Transverse colon (tissue), 4 donors: ENCODE measurements around the gene KAZN. TPM values are rescaled to one million over a fixed set of nuclear protein-coding genes. Genes with fewer than 3 reads are reported as not detected.

Experiments used
- DNase-seq: peaks from one replicate; pipeline ENCODE4 v3.0.0-alpha.2; 2019
- H3K27ac ChIP-seq, 4 donors: fragments of 200-600 bp; sonication (generic); 2 replicates each; pipeline ENCODE4 v1.5.1; 2016 to 2018; ENCODE audit warnings: inconsistent platforms in 4 of 4
- H3K27me3 ChIP-seq: fragments of 200-600 bp; sonication (generic); 2 replicates; pipeline ENCODE4 v1.5.1; 2017; ENCODE audit warnings: inconsistent platforms
- H3K36me3 ChIP-seq, 4 donors: fragments of 200-600 bp; sonication (generic); 2 replicates each; pipeline ENCODE4 v1.5.1; 2017 to 2019; ENCODE audit warnings: inconsistent platforms in 4 of 4
- H3K4me1 ChIP-seq, 4 donors: fragments of 200-600 bp; sonication (generic); 2 replicates each; pipeline ENCODE4 v1.5.1; 2017 to 2020; ENCODE audit warnings: inconsistent platforms in 4 of 4
- H3K4me3 ChIP-seq, 4 donors: fragments of 200-600 bp; sonication (generic); 1 replicate in 1 of 4; 2 replicates in 3 of 4; pipeline versions ENCODE4 v1.5.1 to v1.6.1; 2017 to 2019; ENCODE audit warnings: inconsistent platforms in 4 of 4
- H3K9me3 ChIP-seq, 2 donors: fragments of 200-600 bp; sonication (generic); 2 replicates each; pipeline ENCODE4 v1.5.1; 2017 to 2019; ENCODE audit warnings: inconsistent platforms in 2 of 2
- EP300 ChIP-seq: sonication (generic); formaldehyde crosslinking; IDR thresholded peaks from one replicate; pipeline ENCODE4 v1.6.1; 2017; ENCODE audit warnings: antibody characterized with exemption, low read depth
- POLR2A ChIP-seq: fragments of 450-650 bp; IDR thresholded peaks from one replicate; pipeline ENCODE4 v1.6.1; 2016; ENCODE audit warnings: antibody characterized with exemption, mild to moderate bottlenecking, moderate library complexity
- POLR2AphosphoS5 ChIP-seq, 3 donors: sonication (generic); formaldehyde crosslinking; IDR thresholded peaks; one replicate each; pipeline ENCODE4 v1.6.1; 2016; ENCODE audit warnings: antibody characterized with exemption in 3 of 3
- WGBS, 2 donors: methylation state at CpG; one replicate each; pipeline ENCODE4 v1.1.5; 2018; ENCODE audit warnings: low coverage in 1 of 2; 5-methylcytosine and 5-hydroxymethylcytosine counted together
- in situ Hi-C, 4 donors: fragments of 200-750 bp; cut with MboI; loops; one replicate each; pipeline versions ENCODE4 v1.15.0 to v1.15.1; 2017; ENCODE audit warnings: low sequenced_read_pairs in 3 of 4, low pct_ligation_motif_present in 1 of 4, low pct_unique_long_range_greater_than_20kb in 1 of 4
- intact Hi-C: fragments of 100-400 bp; cut with DNase I; formaldehyde crosslinking; loops from one replicate; pipeline ENCODE4 v1.15.1; 2023; ENCODE audit warnings: low total_unique reads
- total RNA-seq, 4 donors: library from RNA; depleted of rRNA; stranded (reverse); fragments of >200 nt; gene quantifications; one replicate each; pipeline ENCODE4 v1.1.0, GENCODE V29; 2016
- TF ChIP-seq, protein P1 (sequence below), 5 experiments: fragments of 200-600 bp in 3 of 5; fragments of 450-650 bp in 2 of 5; sonication (generic) in 3 of 5; IDR thresholded peaks; 1 replicate in 2 of 5; 2 replicates in 3 of 5; pipeline ENCODE4 v1.5.1; 2016 to 2017; ENCODE audit warnings: antibody characterized with exemption in 5 of 5, inconsistent platforms in 3 of 5, mild to moderate bottlenecking in 2 of 5, moderate library complexity in 1 of 5

KAZN gene
- total RNA-seq, 4 donors from 2014 or later, result 12.0 to 17.1 (median 16.2) TPM

DNA sequence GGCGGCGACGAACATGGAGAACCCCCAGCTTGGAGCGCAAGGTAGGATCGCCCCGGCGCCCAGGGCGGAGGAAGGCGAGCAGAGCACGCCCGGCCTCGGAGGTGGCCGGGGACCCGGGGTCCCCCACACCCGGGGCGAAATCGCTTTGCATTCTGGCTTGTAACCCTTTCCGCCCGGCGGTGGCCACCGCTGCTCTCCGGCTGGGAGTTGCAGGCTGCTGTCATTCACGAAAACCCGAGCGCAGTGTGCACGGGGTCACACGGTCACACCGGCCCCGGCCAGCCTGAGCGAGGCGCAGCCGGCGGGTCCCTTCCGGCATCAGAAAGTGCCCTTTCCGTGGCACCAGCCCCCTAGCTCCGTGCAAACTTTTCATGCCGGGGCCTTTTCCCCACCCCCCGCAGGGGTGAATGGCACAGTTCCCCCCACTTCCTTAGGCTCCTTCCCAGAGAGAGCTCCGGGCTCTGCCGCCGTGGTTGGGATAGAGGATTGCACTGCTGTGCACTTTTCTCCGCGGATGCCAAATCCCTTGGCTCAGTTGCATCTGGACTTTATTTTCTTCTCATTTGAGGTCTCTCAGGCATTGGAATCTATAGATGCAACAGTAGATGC is 802 bp downstream of the KAZN start:
- Histone ChIP-seq H3K4me3 (peak overlapping the region in 3 of 4 donors; percentile 28 to 46 (median 39)), H3K36me3 (no peaks in the 10 kb centered on the region), H3K27me3 (peaks cover 47% of the 10 kb centered on the region), H3K27ac (peak overlapping the region in 3 of 4 donors; percentile 33 to 56 (median 38)), H3K4me1 (peaks cover 0 to 21% (median 17%) of the 10 kb centered on the region in 4 donors), H3K9me3 (no peaks in the 10 kb centered on the region)
- no peak for DNase-seq
- TF ChIP-seq, protein P1, sequence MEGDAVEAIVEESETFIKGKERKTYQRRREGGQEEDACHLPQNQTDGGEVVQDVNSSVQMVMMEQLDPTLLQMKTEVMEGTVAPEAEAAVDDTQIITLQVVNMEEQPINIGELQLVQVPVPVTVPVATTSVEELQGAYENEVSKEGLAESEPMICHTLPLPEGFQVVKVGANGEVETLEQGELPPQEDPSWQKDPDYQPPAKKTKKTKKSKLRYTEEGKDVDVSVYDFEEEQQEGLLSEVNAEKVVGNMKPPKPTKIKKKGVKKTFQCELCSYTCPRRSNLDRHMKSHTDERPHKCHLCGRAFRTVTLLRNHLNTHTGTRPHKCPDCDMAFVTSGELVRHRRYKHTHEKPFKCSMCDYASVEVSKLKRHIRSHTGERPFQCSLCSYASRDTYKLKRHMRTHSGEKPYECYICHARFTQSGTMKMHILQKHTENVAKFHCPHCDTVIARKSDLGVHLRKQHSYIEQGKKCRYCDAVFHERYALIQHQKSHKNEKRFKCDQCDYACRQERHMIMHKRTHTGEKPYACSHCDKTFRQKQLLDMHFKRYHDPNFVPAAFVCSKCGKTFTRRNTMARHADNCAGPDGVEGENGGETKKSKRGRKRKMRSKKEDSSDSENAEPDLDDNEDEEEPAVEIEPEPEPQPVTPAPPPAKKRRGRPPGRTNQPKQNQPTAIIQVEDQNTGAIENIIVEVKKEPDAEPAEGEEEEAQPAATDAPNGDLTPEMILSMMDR (IDR thresholded peaks at IDR 0.05), result no peak
- TF ChIP-seq POLR2AphosphoS5 (IDR thresholded peaks at IDR 0.05), result no peak
- TF ChIP-seq POLR2A, result no peak
- TF ChIP-seq EP300, result no peak
- in situ Hi-C loops (no loop called here), intact Hi-C loops (no loop called here)
- WGBS, 2 donors, result 18 to 30% methylated on average over 2 to 11 of the region's 43 CpGs

DNA sequence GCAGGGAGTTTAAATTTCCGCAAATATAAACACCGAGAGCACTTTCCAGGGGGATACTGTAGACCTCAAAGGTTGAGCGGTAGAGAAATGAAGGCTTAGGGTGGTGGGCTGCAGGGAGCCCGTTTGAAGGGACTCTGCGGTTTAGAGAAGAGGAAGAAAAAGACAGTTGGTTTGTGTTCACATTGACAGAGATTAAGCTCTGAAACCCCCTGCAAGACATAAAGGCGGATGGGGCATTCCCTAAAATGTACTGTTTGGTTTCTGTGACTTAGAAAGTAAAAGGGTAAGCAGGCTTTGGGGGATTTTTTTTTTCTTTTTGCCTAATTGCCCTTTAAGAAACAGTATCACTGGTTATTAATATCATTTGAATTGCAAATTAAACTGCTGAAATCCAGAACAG is 1.3 kb downstream of the KAZN start:
- H3K9me3 ChIP-seq, result no peaks in the 10 kb centered on the region
- no peaks in the 10 kb centered on the region for H3K36me3 ChIP-seq
- peak overlapping the region in 2 of 4 donors; percentile 39 to 46 for H3K4me3 ChIP-seq
- peak overlapping the region in 2 of 4 donors; percentile 33 to 38 for H3K27ac ChIP-seq
- peaks cover 47% of the 10 kb centered on the region for H3K27me3 ChIP-seq
- DNase-seq, result no peak
- intact Hi-C loops, result no loop called here
- H3K4me1 ChIP-seq, result peaks cover 0 to 21% (median 17%) of the 10 kb centered on the region in 4 donors
- TF ChIP-seq EP300, result no peak
- TF ChIP-seq, protein P1 (IDR thresholded peaks at IDR 0.05), result no peak
- no peak for TF ChIP-seq POLR2A
- no peak for TF ChIP-seq POLR2AphosphoS5 (IDR thresholded peaks at IDR 0.05)
- 51% methylated on average over 6 of the region's 6 CpGs for WGBS, 2 donors
- in situ Hi-C loops, result no loop called here

DNA sequence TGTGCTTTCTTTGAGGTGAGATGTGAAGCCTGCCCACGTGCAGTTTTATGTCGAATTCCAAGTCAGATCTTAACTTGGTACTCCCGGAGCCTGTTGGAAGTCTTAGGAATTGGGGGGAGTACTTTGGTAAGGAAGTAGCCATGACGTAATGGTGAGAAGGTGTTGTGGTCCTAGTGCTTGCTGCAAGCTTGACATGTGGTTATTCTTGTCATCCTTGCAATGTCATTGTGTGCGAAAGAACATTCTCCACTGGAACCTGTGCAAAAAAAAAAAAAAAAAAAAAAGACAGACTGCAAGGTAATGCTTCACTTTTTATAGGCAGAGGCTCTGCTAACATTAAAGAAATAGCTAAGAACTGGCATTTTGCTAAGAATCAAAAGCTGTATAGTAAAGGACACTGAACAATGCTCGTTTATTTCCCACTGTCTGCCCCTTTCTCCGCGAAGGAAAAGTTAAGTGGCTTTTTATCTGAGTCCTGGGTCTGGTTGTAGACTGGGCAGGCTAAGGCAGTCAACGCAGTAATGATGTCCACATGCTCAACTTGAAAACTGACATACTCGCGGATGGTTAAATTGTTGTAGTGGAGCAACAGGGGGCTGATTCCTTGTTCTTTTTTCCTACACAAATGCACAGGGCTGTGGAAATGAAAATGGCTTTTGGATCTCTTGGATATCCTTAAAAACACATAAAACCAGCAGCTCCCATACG is 2.1 kb downstream of the KAZN start:
- 55 to 72% methylated on average over 9 to 12 of the region's 12 CpGs for WGBS, 2 donors
- Histone ChIP-seq H3K27me3 (peaks cover 47% of the 10 kb centered on the region), H3K27ac (no peak overlapping the region), H3K4me3 (no peak overlapping the region), H3K36me3 (no peaks in the 10 kb centered on the region), H3K4me1 (peaks cover 0 to 21% (median 17%) of the 10 kb centered on the region in 4 donors), H3K9me3 (no peaks in the 10 kb centered on the region)
- no peak for DNase-seq
- TF ChIP-seq, protein P1 (IDR thresholded peaks at IDR 0.05), result no peak
- TF ChIP-seq EP300 (no peak), POLR2AphosphoS5 (IDR thresholded peaks at IDR 0.05) (no peak), POLR2A (no peak)
- intact Hi-C loops, result no loop called here
- in situ Hi-C loops, result no loop called here

DNA sequence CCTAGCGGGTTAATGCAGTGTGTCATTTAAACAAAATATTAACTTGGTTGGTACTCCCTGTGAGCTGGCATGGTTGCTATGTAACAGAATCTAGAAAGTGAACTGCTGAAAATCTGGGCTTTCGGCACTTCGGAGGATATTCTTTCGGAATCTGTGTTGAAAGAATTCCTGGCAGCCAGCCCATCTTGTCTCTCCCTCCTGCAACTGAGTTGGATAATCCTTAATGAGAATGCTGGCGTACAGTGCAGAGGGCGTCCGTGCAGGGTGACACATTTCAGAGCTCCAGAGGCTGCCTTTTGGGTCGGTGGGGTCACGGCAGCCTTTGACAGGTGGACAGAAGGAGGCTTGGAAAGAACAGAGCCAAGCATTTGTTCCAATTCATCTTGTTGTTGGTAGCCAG is 3.7 kb downstream of the KAZN start:
- 74 to 87% methylated on average over 3 to 9 of the region's 9 CpGs for WGBS, 2 donors
- DNase-seq, result peak; percentile 33
- no peaks in the 10 kb centered on the region for H3K36me3 ChIP-seq
- peak overlapping the region in 1 of 4 donors; percentile 1 for H3K27ac ChIP-seq
- no peak overlapping the region for H3K4me3 ChIP-seq
- no peaks in the 10 kb centered on the region for H3K9me3 ChIP-seq
- no peak for TF ChIP-seq POLR2A
- TF ChIP-seq POLR2AphosphoS5 (IDR thresholded peaks at IDR 0.05), result no peak
- TF ChIP-seq EP300, result no peak
- TF ChIP-seq, protein P1 (IDR thresholded peaks at IDR 0.05), result no peak
- peaks cover 45% of the 10 kb centered on the region for H3K27me3 ChIP-seq
- intact Hi-C loops (no loop called here), in situ Hi-C loops (no loop called here)
- H3K4me1 ChIP-seq, result peaks cover 0 to 21% (median 17%) of the 10 kb centered on the region in 4 donors
